GM18868 (cell line): ENCODE data around the gene CEP192.
A peak's percentile ranks its signal among the peaks of the same experiment; 100 is the strongest.
"Not testable (repeated sequence)": the region's sequence is repeated elsewhere in the genome, so short reads cannot be mapped to it uniquely, and the experiment has no call there.

Experiments
- ATAC-seq: cut with Tn5 transposase; IDR thresholded peaks from one replicate; pipeline ENCODE4 v1.9.1; 2021; ENCODE audit warnings: mild to moderate bottlenecking, moderate library complexity; ENCODE audit not compliant: unreplicated experiment

Gene CEP192

DNA sequence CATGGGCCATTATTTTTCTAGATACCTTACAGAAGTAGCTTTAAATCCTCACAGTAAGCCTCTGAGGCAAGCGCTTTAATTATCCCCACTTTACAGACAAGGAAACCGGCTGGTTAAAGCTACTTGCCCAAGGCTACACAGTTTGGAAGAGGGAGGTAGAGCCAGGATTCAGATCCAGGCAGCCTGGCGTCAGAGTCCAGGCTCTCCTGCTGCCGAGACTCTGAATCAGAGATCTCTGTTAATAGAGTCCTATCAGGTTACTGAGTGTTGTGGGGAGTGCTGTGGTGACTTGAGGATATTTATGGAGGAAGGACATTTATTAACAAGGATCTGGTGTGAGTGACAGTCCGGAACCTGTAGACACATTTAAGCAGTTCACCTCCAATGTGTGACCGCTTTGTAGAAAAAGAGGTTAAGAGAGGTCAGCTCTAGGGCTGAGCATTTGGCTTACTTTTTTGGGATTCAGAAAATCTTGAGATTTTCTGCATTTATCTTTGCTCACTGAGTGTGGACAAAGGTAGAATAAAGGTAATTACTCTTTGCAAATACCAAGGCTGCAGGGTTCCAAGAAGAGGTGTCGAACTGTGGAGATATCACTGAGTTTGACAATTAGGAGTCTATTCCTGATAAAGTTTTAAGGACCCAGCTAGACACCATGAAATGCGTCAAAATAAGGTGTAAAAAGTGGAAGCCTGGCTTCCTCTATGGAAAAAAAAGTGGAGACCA lies 1.6 kb upstream of the CEP192 start:
- ATAC-seq: no peak

DNA sequence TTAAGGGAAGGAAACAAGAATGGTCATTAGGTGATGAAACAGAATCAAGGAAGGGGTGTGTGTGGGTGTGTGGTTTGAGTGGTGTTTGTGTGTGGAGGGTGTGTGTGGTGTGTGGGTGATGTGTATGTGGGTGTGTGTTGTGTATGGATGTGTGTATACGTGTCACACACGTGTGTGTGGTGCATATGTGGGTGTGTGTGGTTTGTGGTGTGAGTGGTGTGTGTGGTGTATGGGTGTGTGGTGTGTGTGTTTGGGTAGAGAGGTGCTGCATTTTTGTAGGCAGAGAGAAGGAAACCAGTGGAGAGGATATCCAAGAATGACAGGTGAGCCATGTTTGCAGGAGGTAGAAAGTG lies 1.1 kb upstream of the CEP192 start:
- no peak for ATAC-seq

DNA sequence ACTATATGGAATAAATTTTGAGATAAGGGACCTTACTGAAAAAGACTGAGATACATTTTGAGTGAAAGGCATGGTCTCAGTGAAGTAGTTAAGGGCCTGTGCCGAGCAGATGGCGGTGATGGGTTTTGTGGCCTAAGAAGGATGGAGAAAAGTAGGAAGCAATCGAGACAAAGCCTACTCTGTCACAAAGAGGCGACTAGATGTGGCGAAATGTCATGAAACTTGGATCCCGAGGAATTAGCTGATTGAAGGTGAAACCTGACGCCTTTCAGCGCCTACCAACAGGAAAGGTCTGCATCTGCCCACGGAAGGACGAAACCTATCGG lies 558 bp upstream of the CEP192 start:
- ATAC-seq: no peak

DNA sequence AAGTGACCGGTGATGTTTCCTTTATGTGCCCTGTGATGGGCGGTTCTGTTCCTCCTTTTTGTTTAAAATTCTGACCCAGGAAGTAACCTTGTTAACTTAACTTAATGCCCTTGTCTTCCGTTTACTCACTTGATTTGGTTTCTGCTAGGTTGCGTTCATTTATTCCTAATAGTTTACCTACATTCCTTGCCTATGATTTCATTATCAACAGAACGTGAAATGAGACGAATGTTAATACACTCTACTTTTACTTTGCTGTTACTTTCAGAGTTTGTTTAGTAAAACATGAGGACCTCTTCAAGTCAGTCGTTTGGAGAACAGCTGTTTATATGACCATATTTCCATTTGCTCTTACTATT lies 638 bp downstream of the CEP192 start:
- no peak for ATAC-seq

DNA sequence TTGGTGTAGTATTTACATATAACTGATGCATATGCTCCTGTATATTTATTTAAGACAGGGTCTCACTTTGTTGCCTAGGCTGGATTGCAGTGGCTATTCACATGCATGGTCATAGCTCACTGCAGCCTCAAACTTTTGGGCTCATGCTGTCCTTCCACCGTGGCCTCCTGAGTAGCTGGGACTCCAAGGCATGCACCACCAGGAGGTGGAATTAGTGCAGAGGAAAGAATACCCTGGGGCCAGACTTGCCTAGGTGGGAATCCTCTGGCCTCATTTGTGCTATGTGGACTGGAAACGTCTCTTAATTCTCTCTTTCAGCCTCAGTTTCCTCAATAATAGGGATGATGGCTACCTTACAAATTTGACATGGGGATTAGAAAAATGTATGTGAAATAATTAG lies 2.3 kb downstream of the CEP192 start:
- no peak for ATAC-seq

DNA sequence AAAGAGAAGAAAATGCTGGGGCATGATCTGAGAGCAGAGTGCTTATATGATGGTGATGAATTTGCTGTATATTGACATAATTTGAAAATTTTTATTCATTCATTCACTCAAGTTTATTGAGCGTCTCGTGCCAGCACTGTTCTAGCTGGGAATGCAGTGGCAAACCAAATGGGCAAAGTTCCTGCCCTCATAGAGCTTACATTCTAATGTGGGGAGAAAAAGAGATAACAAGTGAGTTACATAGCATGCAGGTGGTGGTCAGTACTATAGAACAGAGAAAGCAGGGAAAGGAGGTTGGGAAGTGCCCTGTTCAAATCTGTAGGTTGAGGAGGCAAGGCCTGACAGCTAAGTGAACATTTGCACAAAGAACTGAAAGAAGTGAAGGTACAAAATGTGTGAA lies 4.3 kb downstream of the CEP192 start:
- ATAC-seq: no peak

DNA sequence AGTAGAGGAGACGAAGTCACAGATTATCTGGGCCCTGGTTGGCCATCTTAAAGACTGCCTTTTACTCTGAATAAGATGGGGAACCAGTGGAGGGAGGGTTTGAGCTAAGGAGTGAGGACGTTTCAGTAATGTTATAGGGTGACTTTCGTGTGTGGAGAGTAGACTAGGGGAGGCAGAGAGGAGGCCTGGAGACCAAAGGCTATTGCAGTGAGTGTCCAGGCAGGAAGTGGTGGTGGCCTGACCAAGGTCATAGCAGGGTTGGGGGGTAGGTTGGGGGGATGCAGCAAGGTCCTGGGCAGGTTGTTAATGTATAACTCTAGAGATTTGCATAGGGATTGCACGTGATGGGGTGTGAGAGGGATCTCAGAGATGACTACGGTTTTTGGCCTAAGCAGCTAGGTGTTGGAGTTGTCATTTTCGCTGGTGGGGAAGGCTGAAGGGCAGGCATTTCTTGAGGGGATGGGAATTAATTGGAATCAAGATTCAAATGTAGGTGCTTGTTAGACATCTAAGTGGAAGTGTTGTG lies 4.9 kb downstream of the CEP192 start:
- ATAC-seq: no peak

DNA sequence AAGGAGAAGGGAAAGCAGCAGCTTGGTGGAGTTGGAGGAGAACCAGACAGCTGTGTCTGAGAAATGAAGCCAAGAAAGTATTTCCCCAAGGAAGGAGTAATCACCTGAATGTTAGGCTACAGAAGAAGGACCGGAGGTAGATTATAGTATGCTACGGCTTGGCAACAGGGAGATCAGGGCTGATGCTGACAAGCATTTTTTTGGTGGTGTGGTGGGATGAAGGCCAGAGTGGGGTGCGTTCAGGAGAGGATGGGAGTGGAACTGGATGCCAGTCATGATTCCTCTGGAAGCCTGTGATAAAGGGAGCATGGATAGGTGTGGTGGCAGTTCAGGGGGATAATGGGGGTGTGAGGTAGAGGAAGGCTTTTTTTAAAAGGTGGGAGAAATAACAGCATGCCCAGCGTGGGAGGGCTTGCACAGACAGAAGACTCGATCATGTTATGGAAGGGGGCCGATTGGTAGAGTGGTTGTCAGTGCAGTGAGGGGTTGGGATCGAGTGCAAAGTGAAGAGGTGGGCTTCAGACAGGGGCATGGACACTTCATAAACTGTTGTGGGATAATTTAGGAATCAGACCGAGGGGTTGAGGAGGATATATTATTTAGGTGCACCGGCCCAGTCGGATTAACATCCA lies 5.6 kb downstream of the CEP192 start:
- no peak for ATAC-seq

DNA sequence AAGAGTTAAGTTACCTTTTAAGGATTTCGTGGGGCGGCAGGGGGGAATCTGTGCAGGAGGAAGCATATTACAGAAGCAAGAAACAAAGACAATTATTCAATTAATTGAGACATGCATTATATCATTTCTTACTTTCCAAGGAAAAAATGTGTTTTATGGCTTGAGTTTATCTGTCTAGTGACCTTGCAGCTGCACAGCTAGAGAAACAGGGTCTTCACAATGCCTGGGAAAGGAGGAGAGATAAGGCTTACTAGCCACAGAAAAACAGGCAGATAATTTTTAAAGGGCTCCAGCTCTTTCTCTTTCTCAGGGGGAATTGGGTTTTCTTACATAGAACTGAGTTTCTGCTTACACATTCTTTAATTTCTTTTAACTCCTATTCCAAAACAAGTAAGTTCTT lies 6.2 kb downstream of the CEP192 start:
- not testable (repeated sequence) for ATAC-seq

DNA sequence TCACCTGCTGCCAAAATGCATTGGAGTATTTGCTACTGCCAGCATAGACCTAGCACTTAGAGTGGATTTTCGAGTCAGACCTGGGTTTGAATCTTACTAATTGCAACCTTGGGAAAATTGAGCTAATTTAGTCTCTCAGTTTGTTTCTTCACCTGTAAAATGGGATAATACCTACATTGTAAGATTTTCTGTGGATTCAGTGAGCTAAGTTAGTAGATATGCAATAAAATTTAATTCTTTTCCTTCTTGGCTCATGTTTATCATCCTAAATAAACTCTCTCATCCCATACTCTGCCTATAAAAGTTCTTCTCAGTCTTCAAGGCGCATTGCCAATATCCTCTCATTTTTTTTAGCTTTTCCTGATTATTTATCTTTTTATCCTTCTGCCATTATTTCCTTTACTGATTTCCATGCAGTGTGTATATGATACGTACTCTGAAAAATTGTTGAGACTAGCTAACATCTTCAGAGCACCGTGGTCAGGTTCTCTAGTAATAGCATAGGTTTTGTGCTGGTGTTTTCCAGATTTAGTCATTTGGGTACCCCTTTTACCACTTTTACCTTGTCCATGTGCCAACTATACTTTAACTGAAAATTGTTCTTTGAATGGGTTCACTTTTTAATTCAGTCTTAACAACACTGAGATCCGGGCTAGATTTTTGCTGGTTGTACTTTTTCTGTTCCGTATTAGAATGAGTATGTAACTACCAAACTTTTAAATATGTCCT lies 7.3 kb downstream of the CEP192 start:
- peak; percentile 68 for ATAC-seq

DNA sequence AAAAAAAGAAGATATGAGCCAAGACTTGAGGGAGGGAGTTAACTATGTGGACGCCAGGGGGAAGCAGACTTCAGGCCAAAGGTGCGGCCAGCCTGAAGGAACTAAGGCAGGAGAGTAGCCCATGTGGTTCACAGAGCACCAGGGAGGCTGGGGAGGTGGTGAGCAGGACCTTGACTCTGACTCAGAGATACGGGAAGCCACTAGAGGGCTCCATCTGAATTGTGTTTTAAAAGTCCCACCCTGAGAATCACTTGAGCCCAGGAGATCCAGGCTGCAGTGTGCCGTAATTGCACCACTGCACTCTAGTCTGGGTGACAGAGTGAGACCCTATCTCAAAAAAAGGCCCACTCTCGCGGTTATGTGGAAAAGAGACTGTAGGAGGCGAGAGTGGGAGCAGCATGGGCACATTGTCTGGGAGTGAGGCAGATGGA lies 12.3 kb downstream of the CEP192 start:
- ATAC-seq: peak; percentile 55

DNA sequence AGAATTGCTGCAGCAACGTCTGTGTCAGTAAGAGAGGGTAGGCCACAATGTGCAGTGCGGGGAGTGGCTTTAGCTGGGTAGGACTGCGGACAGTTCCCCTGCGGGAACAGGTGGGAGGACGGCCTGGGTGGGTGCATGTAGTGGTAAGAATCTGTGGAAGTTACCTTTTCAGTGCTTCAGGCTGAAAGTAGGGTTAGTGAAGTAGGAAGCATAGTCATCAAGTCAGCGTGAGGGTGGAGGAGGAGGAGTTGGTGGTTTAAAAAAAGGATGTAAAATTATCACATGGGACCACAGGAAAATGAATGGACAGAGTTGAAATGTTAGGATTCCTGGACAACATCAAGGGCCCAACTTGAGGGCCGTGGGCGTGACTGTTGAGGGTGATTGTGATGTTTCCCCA lies 13.2 kb downstream of the CEP192 start:
- ATAC-seq: no peak

DNA sequence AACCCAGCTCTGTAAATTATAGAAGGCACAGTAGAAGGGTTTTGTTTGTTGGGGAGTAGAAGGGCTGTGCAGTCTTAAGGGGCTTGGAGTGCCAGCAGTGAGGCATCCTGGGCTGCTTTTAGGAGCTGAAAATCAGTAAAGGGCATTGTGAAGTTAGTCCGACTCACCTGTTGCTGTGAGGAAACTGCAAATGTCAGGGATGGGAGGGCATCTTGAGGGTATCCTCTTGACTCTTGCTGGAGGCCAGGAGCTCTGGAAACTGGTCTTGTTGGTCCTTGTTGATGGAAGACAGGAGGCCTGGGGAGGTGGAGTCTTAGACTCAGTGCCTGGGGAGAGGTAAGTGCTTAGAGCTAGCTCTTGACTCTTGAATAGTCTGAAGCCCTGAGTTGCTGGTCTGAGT lies 14.1 kb downstream of the CEP192 start:
- no peak for ATAC-seq

DNA sequence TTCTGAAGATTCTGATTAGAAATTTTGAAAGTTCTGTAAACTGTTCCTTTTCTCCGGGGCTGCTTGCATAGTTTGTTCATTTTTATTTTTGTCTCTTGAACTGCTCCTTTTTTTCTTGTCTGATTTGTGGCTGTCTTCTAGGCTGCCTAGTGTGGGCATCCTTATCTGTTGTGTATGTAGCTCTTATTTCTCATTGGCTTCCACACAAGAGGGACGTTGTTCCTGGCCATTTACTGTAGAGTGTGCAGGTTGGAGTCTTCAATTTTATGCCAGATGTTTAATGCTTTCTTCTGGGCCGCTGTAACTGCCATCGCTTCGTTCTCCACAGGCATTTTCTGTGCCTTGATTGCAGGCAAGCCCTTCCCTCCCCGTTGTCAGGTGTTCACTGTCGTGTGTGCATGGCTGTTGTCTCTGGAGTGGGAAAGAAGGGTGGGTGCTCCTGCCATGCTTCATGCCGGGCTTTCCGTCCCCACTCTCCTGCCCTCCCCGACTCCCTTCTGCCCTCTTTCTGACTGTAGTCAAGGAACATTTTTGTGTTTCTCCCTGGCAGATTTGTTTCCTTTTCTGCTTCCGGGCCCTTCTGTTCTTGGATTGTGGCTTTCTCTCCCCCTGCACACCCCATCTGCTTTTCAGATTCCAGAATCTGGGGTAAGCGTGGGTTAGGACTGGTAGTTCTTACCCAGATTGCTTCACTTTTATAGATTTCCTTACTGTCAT lies 15.5 kb downstream of the CEP192 start:
- no peak for ATAC-seq

DNA sequence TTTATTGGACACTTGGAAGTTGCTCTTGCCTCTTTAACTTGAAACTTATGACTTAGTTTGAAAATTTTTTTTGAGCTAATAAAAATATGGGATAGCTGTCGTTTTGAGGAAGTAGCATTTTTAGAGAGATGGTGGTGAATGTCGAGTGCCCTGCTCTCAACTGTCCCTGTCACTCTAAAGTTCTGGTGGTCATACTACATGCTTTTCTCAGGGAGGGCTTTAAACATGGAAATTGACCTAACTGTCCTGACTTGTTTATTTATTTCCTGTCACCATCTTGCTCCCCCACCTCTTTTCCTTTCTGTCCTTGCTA lies 16.0 kb downstream of the CEP192 start:
- no peak for ATAC-seq

DNA sequence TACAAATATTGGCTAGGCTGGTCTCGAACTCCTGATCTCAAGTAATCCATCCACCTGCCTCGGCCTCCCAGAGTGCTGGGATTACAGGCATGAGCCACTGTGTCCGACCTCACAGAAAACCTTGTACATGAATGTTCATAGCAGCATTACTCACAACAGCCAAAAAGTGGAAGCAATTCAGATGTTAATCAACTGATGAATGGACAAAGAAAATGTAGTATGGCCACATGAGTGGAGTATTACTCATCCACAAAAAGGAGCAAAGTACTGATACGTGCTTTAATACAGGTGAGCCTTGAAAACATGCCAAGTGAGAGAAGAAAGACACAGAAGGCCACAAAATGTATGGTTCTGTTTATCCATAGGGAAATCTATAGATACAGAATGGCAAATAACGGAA lies 20.6 kb downstream of the CEP192 start:
- ATAC-seq: no peak

DNA sequence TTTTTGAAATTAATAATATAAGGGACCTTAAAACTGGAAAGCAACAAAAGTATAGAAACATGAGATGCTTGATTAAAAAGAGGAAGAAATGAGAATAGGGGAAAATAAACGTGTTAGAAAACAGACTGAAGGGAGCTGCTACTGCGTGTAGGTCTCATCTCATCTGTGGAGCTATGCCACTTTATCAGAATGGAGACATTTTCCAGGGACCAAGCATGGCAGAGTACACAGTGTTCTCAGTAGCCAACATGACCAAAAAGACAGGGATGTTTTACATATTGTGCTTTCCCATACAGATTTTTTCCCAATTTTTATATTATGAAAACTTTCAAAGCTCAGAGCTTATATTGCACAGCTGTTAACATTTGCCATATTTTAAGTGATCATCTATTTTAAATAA lies 23.1 kb downstream of the CEP192 start:
- ATAC-seq: no peak

DNA sequence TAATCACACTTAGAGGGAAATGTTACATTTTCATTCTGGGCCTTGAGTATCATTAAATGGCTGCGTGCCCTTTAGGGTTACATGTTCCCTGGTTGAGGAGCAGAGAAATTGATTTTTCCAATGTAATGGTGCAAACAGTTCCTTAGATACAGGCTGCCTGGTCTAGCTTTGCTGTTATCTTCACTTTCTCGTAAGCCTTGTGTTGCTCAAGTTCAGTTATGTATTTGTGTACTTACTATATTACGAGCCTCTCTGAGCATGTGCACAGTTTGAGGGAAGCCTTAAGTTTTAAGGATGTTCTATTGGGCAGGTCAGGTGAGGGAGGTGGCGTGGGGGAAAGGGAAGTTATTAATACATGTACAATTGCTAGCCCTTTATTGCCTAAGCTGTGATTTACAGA lies 23.7 kb downstream of the CEP192 start:
- ATAC-seq: no peak

DNA sequence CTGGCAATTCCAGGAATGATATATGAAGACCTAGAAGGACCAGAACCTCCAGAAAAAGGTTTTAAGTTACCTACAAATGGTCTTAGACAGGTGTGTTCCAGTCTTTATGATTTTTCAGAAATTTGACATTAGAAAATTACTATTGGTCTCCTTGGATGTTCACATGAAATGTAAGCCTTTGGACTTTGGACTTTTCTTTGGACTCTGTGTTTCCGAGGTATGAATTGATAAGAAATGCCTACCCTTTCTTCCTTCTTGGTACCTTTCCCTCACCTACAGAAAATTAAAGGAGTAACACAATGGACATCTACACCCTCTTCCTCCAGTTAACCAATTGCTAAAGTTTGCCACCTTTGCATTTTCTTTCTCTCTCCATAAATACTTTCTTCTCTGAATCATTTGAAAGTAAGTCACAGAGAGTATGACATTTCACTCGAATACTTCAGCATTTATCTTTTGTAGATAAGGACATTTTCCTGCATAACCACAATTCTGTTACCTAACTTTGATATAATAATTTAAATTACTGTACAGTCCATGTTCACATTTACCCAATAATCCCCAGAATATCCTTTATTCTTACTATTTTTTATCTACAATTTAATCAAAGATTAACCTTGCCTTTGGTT lies 26.2 kb downstream of the CEP192 start:
- ATAC-seq: no peak

DNA sequence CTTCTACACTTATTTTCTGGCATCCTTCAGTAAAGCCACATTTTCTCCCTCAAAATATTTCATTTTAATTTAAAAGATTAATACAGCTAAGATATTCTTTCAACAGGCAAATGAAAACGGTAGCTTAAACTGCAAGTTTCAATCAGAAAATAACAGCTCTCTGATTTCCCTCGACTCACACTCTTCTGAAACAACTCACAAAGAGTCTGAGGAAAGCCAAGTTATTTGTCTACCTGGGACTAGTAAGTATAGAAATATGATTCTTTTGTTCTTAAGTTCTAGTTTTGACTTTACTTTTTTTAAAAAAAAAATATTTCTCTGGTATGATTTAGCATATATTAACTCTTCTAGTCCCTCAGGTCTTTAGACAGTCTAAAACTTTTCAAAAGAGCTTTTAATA lies 27.2 kb downstream of the CEP192 start:
- ATAC-seq: no peak

DNA sequence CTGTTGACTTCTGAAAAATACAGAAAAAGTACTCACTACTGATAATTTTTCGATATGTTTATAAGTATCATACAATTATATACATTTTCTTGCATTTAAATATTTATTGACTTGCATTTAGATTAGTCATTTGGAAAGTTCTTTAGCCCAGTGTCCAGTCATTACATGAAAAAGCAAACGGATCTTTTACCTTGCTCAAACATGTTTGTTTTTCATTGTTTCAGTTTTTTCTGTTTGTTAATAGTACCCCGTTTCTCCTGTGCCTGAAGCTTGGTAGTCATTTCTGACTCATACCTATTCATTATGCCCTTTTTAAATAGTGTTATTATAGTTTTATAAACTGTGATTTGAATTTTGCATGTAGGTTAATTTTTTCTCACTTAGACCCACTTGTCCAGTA lies 28.1 kb downstream of the CEP192 start:
- peak; percentile 72 for ATAC-seq
